Tracheal epithelial cell (primary cell): ENCODE results near the gene BNIPL. TPM values are rescaled to one million over a fixed set of nuclear protein-coding genes. Genes with fewer than 3 reads are reported as not detected.

Source experiments
- total RNA-seq: library from RNA; depleted of rRNA; stranded (reverse); fragments of >200 nt; gene quantifications from 2 replicates; pipeline ENCODE4 v1.2.1, GENCODE V29; 2014

The BNIPL gene, protein sequence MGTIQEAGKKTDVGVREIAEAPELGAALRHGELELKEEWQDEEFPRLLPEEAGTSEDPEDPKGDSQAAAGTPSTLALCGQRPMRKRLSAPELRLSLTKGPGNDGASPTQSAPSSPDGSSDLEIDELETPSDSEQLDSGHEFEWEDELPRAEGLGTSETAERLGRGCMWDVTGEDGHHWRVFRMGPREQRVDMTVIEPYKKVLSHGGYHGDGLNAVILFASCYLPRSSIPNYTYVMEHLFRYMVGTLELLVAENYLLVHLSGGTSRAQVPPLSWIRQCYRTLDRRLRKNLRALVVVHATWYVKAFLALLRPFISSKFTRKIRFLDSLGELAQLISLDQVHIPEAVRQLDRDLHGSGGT
- 2.4 and 5.5 TPM in 2 replicates for total RNA-seq

DNA sequence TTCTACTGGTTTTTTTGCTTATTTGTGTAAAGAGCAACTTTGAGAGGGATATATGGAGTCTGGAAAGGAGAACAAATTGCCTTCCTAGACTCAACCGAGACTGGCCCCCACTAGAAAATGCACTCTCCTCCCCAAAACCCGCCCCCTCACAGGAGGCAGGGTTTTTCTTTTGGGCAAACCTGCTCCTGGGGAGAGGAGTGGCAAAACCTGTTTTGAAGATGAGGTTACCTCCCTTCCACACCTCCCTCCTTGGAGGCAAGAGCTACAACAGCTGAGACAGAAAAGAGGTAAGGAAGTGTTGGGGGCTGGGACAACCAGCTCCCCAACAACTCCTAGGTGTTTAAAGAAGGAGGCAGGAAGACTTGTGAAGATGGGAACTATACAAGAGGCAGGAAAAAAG is at the start of gene BNIPL:
Gene BNIPL, plus strand, starts transcription at position 231 of the 400 bp plus-strand sequence. Its CDS starts 140 bp downstream, at position 371.

DNA sequence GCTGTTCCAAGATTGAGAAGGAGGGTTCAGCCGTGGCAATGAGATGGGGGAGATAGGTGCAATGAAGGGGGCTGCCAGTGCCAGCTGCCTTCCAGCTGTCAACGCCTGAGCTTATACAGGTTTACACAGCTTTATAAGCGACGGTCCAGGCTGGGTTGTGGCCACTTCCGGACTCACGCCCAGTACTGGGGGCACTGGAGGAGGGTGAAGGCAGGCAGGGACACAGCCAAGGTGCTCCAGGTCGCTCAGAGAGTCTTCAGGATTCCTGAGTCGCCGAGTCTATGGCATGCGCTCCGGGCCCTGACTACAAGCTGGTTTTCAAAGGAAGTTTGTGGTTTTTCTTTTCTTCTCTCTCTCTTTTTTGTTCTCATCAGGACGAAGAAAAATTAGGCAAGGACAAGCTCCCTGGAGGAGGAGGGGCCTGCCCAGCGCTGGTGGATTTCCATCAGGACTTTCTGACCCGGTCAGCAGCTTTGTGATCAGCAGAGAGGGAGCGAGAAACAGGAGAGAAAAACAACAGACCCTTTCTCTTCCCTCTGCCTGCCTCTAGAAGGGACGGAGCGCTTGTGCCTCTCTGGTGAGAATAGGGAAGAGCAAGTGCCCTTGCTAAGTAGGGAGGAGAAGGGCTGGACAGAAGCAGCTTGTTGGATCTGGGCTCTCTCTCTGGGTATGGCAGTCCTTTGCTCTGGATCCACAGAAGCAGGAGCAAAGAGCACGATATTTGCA is 29.9 kb upstream of the BNIPL start, which contains the start of gene MINDY1:
Gene MINDY1, minus strand, starts transcription at position 576 of the 726 bp plus-strand sequence. CDS start 4,285 bp downstream, outside the sequence.

DNA sequence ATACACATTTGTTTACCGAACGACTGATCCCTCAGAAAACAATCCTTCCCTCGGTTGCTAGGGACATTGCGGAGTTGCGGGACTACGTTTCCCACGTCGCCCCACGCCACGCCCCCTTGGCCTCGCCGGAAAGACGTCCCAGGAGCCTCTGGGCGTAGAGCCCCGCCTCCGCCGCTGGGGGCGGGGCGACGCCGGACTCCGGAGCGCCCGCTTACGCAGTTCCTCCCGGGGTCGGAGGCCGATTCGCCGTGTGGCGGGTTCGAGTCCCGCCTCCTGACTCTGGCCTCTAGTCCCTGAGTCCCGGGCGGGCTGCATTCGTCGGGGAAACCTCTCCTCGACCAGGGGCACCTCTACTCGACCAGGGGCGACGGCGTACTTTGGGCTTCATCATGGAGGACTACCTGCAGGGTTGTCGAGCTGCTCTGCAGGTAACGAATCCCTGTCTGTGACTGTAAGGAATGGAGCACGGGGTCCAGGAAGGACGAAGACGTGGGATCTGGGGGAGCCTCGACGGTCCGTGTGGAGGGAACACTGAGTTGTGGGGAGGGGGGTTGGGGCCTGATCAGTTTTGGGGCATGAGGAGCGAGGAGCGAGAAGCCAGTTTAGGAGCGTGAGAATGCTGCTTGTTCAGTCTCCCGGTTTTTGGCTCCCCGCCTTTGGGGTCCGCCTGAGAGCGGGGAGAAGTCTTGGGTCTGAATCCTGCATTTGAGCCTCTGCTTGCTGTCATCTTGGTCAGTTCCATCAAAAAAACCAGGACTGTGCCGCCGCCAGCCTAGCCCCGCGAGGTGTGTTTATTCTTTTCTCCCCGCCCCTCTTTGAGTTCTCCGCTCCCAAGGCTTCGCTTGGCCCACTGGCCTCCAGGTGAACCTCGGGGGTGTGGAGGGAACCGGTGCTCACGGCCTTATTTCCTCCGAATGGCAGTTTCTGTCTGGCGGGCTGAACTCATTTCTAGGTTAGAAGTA is 27.9 kb upstream of the BNIPL start, which contains the start of gene PRUNE1:
Gene PRUNE1, plus strand, starts transcription at position 206 of the 962 bp plus-strand sequence. Its CDS starts 184 bp downstream, at position 390.

DNA sequence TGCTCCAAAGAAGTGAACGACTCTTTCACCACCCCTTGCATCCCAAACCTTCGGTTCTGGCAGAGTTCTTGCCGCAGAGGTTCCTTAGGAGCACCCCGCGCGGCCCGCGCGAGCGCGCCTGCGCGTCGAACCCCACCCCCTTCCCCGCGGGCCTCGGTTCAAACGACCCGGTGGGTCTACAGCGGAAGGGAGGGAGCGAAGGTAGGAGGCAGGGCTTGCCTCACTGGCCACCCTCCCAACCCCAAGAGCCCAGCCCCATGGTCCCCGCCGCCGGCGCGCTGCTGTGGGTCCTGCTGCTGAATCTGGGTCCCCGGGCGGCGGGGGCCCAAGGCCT is 11.2 kb downstream of the BNIPL start, which contains the start of gene C1orf56:
Gene C1orf56, plus strand, starts transcription at position 161 of the 334 bp plus-strand sequence. Its CDS starts 97 bp downstream, at position 258.

DNA sequence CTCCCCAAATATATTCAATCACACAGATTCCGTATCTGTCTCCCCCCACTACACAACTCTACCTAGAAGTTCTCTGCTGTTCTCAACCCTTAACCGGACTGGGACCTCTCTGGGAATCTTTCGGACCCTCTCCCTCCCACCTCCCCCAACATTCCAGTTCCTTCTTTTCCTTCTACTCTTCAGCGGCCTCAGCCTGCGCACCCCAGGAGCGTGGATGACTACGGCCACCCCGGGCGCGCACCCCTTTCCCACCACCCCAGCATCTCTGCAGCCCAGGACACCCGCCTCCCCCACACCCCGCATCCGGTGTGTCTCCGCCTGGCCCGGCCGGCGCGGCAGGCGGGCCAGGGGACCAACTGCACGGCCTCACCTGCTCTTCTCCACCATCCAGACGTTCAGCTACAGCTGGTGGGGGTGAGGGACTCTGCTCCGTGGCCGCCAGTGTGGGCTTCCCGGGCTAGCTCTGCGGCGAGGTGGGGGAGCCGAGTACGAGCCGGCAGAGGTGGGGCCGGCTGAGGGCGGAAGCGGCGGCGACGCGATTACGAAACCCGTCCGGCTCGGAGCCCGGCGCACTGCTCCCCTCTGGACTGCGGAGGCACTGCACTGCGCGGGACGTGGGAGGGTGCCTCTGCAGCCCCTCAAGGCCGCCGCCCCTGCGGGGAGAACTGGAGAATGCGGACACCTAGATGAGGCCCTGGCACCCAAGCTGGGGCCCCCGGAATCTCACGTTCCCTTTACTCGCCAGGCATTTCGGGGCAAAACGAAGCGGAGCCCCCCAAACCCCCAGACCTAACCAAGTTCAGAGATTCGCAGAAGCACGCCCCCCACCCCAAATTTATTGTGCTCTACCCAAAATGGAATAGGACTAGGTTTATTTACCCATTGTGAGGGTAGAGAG is 23.0 kb downstream of the BNIPL start, which contains the start of gene CDC42SE1:
Gene CDC42SE1, minus strand, starts transcription at position 514 of the 898 bp plus-strand sequence. CDS start 3,892 bp downstream, outside the sequence.

DNA sequence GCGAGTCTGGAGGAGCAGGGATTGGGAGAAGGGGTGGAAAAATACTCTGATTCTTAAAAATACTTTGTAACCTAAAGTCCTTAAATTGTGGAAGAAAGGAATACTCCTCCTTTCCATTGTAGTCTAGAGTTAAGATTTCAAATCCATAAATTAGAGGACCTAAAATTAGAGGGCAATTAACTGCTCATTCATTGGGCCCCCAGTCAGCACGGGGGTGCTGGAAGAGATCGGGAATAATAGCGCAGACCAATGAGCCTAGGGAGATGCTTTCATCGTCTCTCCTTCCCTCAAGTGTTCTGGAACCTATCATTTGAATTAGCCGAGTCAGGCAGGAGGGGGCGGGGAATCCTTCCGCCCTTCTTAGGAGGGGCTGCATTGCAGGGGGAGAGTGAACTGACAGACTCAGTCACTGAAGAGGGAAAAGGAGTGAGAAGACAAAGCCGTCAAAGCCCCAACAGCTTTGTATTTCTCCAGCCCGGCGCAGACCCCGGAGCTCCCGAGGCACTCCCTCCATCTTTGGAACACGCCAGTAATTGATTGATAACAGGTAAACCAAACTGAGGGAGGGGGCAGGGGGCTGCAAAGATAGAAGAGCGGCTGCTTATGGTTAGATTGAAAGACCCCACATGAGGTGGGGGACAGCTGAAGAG is 23.7 kb downstream of the BNIPL start, which contains the start of gene MLLT11:
Gene MLLT11, plus strand, starts transcription at position 391 of the 650 bp plus-strand sequence. CDS start 6,828 bp downstream, outside the sequence.

DNA sequence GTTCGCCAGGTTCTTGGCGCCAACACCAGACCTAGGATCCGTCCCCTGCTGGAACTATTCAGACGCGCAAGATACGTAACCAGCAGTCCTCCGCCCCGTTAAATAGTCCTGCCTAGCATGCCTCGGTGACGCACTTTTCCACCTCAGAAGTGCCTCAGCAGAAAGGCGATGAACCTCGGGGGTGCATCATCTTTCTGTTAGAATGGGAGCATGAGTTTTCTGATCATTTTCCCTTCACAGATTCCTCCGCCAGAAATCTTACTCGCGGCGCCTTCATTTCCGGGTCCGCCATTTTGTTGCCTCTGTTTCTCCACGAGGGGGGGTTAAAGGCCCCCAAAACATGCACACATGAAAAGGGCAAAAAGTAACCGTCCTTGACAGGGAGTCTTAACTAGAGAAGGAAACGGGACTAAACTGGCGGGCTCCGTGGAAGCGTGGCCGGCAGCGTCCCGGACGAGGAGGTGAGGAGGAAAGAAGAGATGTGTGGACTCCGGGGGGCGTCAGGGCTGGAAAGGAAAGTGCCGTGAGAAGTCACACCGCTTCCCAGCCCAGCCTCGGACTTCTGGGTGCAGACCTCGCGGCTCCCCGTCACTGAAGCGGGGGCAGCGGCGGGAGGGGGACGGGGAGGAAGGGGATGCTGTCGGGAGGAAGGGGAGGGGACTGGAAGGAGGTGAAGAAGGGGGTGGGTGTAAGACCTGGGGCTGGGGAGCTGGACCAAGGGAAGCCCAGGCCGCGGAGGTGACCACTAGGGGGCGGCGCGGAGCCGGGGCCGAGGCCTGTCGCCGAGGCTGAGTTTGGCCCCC is 34.3 kb downstream of the BNIPL start, which contains the start of gene GABPB2:
Gene GABPB2, plus strand, starts transcription at position 288 of the 803 bp plus-strand sequence. CDS start 17,429 bp downstream, outside the sequence.

Other genes starting within 250 kb of the BNIPL start
- 1.3 and 1.7 TPM in 2 replicates for gene CTSK, start 228.3 kb upstream of the BNIPL start, total RNA-seq
- gene ARNT, start 160.0 kb upstream of the BNIPL start, total RNA-seq, result 14.7 and 16.9 TPM in 2 replicates
- under 0.01 TPM in 1 of 2 replicates, not detected in the other for gene CTXND2, start 149.4 kb upstream of the BNIPL start, total RNA-seq
- 19.8 and 34.5 TPM in 2 replicates for gene SETDB1, start 110.2 kb upstream of the BNIPL start, total RNA-seq
- gene CERS2, start 61.8 kb upstream of the BNIPL start, total RNA-seq, result 91.1 and 114 TPM in 2 replicates
- gene ANXA9, start 54.3 kb upstream of the BNIPL start, total RNA-seq, result not detected in 2 replicates
- gene MINDY1, start 29.7 kb upstream of the BNIPL start, total RNA-seq, result 9.6 and 11.6 TPM in 2 replicates
- gene PRUNE1, start 28.1 kb upstream of the BNIPL start, total RNA-seq, result 7.5 and 10.4 TPM in 2 replicates
- gene C1orf56, start 11.2 kb downstream of the BNIPL start, total RNA-seq, result 0.72 and 1.5 TPM in 2 replicates
- gene CDC42SE1, start 23.0 kb downstream of the BNIPL start, total RNA-seq, result 85.7 and 95.4 TPM in 2 replicates
- 1.9 and 4.6 TPM in 2 replicates for gene MLLT11, start 23.8 kb downstream of the BNIPL start, total RNA-seq
- 10.7 and 11.8 TPM in 2 replicates for gene GABPB2, start 34.2 kb downstream of the BNIPL start, total RNA-seq
- gene SEMA6C, start 110.0 kb downstream of the BNIPL start, total RNA-seq, result 0.21 and 0.48 TPM in 2 replicates
- gene TNFAIP8L2, start 120.1 kb downstream of the BNIPL start, total RNA-seq, result not detected in 2 replicates
- 4.8 and 7.9 TPM in 2 replicates for gene LYSMD1, start 129.3 kb downstream of the BNIPL start, total RNA-seq
- gene SCNM1, start 129.6 kb downstream of the BNIPL start, total RNA-seq, result 20.2 and 26.4 TPM in 2 replicates
- not detected in 2 replicates for gene TMOD4, start 139.4 kb downstream of the BNIPL start, total RNA-seq
- 58.2 and 79.0 TPM in 2 replicates for gene VPS72, start 153.6 kb downstream of the BNIPL start, total RNA-seq
- gene PIP5K1A, start 162.0 kb downstream of the BNIPL start, total RNA-seq, result 48.0 and 60.2 TPM in 2 replicates
- 171 and 208 TPM in 2 replicates for gene PSMD4, start 218.1 kb downstream of the BNIPL start, total RNA-seq
- gene ZNF687, start 245.7 kb downstream of the BNIPL start, total RNA-seq, result 10.9 and 11.3 TPM in 2 replicates